ENCODE results near the gene GIPR. TPM values are rescaled to one million over a fixed set of nuclear protein-coding genes. Genes with fewer than 3 reads are reported as not detected.

The GIPR gene
- polyA plus RNA-seq, 1 donor from 2014 or later: 6.4 TPM

DNA sequence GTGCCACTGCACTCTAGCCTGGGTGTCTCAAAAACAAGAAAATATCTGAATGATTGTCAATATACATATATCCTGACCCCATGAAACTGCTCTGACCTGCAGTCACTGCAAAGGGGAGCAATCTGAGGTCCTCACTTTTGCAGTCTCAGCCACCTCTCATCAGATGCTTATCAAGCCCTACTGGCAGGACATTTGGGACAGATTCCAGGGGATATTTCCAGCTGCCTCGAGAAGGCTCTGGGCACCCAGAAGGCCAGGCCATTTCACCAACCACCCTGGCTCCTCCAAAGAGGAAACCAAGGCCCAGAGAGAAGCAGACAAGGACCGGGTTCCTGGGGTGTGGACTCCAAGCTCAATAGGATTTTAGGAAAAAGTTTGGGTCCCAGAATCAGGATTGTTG lies 31.1 kb upstream of the GIPR start:
- peaks cover 7% of the 10 kb centered on the region for H3K27me3 ChIP-seq (ENCODE audit: insufficient read depth, low read depth, low read length)
- TF ChIP-seq POLR2AphosphoS5 (IDR thresholded peaks at IDR 0.05): no peak
- TF ChIP-seq TAF1 (IDR thresholded peaks at IDR 0.05; ENCODE audit: low read depth): no peak
- no peak for TF ChIP-seq CTCF (IDR thresholded peaks at IDR 0.05; ENCODE audit: poor library complexity, severe bottlenecking)
- no peak for TF ChIP-seq EZH2 (IDR thresholded peaks at IDR 0.05; ENCODE audit: borderline replicate concordance, insufficient read depth, low read length, poor library complexity, severe bottlenecking)
- TF ChIP-seq MXI1 (conservative IDR thresholded peaks at IDR 0.05; ENCODE audit: poor library complexity, severe bottlenecking): no peak
- no peak for TF ChIP-seq EP300 (conservative IDR thresholded peaks at IDR 0.05; ENCODE audit: poor library complexity, severe bottlenecking)
- TF ChIP-seq SMC3 (conservative IDR thresholded peaks at IDR 0.05; ENCODE audit: poor library complexity): no peak
- TF ChIP-seq RAD21 (conservative IDR thresholded peaks at IDR 0.05): no peak
- TF ChIP-seq, protein P1, sequence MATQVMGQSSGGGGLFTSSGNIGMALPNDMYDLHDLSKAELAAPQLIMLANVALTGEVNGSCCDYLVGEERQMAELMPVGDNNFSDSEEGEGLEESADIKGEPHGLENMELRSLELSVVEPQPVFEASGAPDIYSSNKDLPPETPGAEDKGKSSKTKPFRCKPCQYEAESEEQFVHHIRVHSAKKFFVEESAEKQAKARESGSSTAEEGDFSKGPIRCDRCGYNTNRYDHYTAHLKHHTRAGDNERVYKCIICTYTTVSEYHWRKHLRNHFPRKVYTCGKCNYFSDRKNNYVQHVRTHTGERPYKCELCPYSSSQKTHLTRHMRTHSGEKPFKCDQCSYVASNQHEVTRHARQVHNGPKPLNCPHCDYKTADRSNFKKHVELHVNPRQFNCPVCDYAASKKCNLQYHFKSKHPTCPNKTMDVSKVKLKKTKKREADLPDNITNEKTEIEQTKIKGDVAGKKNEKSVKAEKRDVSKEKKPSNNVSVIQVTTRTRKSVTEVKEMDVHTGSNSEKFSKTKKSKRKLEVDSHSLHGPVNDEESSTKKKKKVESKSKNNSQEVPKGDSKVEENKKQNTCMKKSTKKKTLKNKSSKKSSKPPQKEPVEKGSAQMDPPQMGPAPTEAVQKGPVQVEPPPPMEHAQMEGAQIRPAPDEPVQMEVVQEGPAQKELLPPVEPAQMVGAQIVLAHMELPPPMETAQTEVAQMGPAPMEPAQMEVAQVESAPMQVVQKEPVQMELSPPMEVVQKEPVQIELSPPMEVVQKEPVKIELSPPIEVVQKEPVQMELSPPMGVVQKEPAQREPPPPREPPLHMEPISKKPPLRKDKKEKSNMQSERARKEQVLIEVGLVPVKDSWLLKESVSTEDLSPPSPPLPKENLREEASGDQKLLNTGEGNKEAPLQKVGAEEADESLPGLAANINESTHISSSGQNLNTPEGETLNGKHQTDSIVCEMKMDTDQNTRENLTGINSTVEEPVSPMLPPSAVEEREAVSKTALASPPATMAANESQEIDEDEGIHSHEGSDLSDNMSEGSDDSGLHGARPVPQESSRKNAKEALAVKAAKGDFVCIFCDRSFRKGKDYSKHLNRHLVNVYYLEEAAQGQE (IDR thresholded peaks at IDR 0.05; ENCODE audit: borderline replicate concordance): no peak
- H3K4me3 ChIP-seq (ENCODE audit: low read length): no peak overlapping the region
- no peak overlapping the region for H3K27ac ChIP-seq (ENCODE audit: low read length)
- no peak overlapping the region for H2AFZ ChIP-seq (ENCODE audit: low read depth, low read length)
- H3K9me3 ChIP-seq (ENCODE audit: low read length): no peaks in the 10 kb centered on the region
- H3F3A ChIP-seq (ENCODE audit: insufficient read depth, low read length, poor library complexity, severe bottlenecking): no peaks in the 10 kb centered on the region
- H3K9ac ChIP-seq (ENCODE audit: low read length): no peak overlapping the region
- no peaks in the 10 kb centered on the region for H3K9me2 ChIP-seq (ENCODE audit: insufficient read depth, low read length)
- H4K20me1 ChIP-seq (ENCODE audit: insufficient read depth): no peaks in the 10 kb centered on the region
- H3K4me2 ChIP-seq (ENCODE audit: low read length): no peak overlapping the region
- no peaks in the 10 kb centered on the region for H3K36me3 ChIP-seq (ENCODE audit: insufficient read depth, low read length)
- no peaks in the 10 kb centered on the region for H3K79me2 ChIP-seq (replicated peaks; ENCODE audit: insufficient read depth, low read length)

- H3K9ac ChIP-seq (ENCODE audit: low read length): no peak overlapping the region
- H3K27ac ChIP-seq (ENCODE audit: low read length): no peak overlapping the region
- H2AFZ ChIP-seq (ENCODE audit: low read depth, low read length): no peak overlapping the region
- no peaks in the 10 kb centered on the region for H4K20me1 ChIP-seq (ENCODE audit: insufficient read depth)
- H3K4me3 ChIP-seq (ENCODE audit: low read length): no peak overlapping the region
- H3K27me3 ChIP-seq (ENCODE audit: insufficient read depth, low read depth, low read length): peaks cover 10% of the 10 kb centered on the region
- H3K36me3 ChIP-seq (ENCODE audit: insufficient read depth, low read length): no peaks in the 10 kb centered on the region
- H3F3A ChIP-seq (ENCODE audit: insufficient read depth, low read length, poor library complexity, severe bottlenecking): no peaks in the 10 kb centered on the region
- H3K9me2 ChIP-seq (ENCODE audit: insufficient read depth, low read length): no peaks in the 10 kb centered on the region
- H3K4me2 ChIP-seq (ENCODE audit: low read length): no peak overlapping the region
- no peaks in the 10 kb centered on the region for H3K9me3 ChIP-seq (ENCODE audit: low read length)
- no peaks in the 10 kb centered on the region for H3K79me2 ChIP-seq (replicated peaks; ENCODE audit: insufficient read depth, low read length)
- no peak for TF ChIP-seq POLR2AphosphoS5 (IDR thresholded peaks at IDR 0.05)
- TF ChIP-seq EZH2 (IDR thresholded peaks at IDR 0.05; ENCODE audit: borderline replicate concordance, insufficient read depth, low read length, poor library complexity, severe bottlenecking): no peak
- no peak for TF ChIP-seq MXI1 (conservative IDR thresholded peaks at IDR 0.05; ENCODE audit: poor library complexity, severe bottlenecking)
- no peak for TF ChIP-seq RAD21 (conservative IDR thresholded peaks at IDR 0.05)
- TF ChIP-seq SMC3 (conservative IDR thresholded peaks at IDR 0.05; ENCODE audit: poor library complexity): no peak
- TF ChIP-seq TAF1 (IDR thresholded peaks at IDR 0.05; ENCODE audit: low read depth): no peak
- no peak for TF ChIP-seq CTCF (IDR thresholded peaks at IDR 0.05; ENCODE audit: poor library complexity, severe bottlenecking)
- TF ChIP-seq, protein P1 (IDR thresholded peaks at IDR 0.05; ENCODE audit: borderline replicate concordance): no peak
- TF ChIP-seq EP300 (conservative IDR thresholded peaks at IDR 0.05; ENCODE audit: poor library complexity, severe bottlenecking): no peak
Measured at GRCh38 chr19:45637890-45638667, 29.9 kb upstream of the GIPR start.
